Calu3 (cell line): ENCODE results near the gene NAT10. TPM values are rescaled to one million over a fixed set of nuclear protein-coding genes. Genes with fewer than 3 reads are reported as not detected.
"Not testable (repeated sequence)": the region's sequence is repeated elsewhere in the genome, so short reads cannot be mapped to it uniquely, and the experiment has no call there.

Experiments used
- BruUV-seq: library from RNA; stranded (reverse); fragments of 400-500 nt; replicated peaks from 2 replicates; lab custom pipeline; 2021; lab: Mats Ljungman, UMichigan
- CTCF ChIA-PET: fragments of 300-600 bp; sonication (Branson Sonifier 250); formaldehyde crosslinking; loops from one replicate; lab custom pipeline; 2022; ENCODE audit warnings: antibody characterized with exemption; lab: Charles Lee
- DNase-seq: peaks from one replicate; pipeline ENCODE4 v3.0.0; 2022
- H3K27ac Mint-ChIP-seq: one replicate; pipeline ENCODE4 v1.8.0; 2022; ENCODE audit warnings: mixed read lengths; ENCODE audit not compliant: unreplicated experiment
- H3K27me3 Mint-ChIP-seq: one replicate; pipeline ENCODE4 v1.8.0; 2022; ENCODE audit warnings: mixed read lengths; ENCODE audit not compliant: unreplicated experiment
- H3K36me3 Mint-ChIP-seq: one replicate; pipeline ENCODE4 v1.8.0; 2022; ENCODE audit warnings: mild to moderate bottlenecking, moderate library complexity, mixed read lengths; ENCODE audit not compliant: insufficient read depth, unreplicated experiment
- H3K4me1 Mint-ChIP-seq: one replicate; pipeline ENCODE4 v1.8.0; 2022; ENCODE audit warnings: mild to moderate bottlenecking, low read depth, mixed read lengths; ENCODE audit not compliant: unreplicated experiment
- H3K4me3 Mint-ChIP-seq: one replicate; pipeline ENCODE4 v1.8.0; 2022; ENCODE audit warnings: mild to moderate bottlenecking, low read depth, moderate library complexity, mixed read lengths; ENCODE audit not compliant: unreplicated experiment
- H3K9me3 Mint-ChIP-seq: one replicate; pipeline ENCODE4 v1.8.0; 2022; ENCODE audit warnings: low read depth, mixed read lengths; ENCODE audit not compliant: unreplicated experiment
- intact Hi-C: fragments of 100-400 bp; cut with micrococcal nuclease; formaldehyde crosslinking; loops from one replicate; pipeline ENCODE4 v1.10.0; 2022; ENCODE audit not compliant: unreplicated experiment
- total RNA-seq: library from RNA; stranded (reverse); gene quantifications from 2 replicates; pipeline ENCODE4 v1.2.3, GENCODE V29; 2022
- TF ChIP-seq, protein P1 (sequence below): fragments of 200-600 bp; IDR thresholded peaks from one replicate; pipeline ENCODE4 v1.8.0; 2022; ENCODE audit warnings: antibody characterized with exemption; ENCODE audit not compliant: unreplicated experiment

Gene NAT10
- total RNA-seq, 1 experiment from 2014 or later = 80.1 TPM

DNA sequence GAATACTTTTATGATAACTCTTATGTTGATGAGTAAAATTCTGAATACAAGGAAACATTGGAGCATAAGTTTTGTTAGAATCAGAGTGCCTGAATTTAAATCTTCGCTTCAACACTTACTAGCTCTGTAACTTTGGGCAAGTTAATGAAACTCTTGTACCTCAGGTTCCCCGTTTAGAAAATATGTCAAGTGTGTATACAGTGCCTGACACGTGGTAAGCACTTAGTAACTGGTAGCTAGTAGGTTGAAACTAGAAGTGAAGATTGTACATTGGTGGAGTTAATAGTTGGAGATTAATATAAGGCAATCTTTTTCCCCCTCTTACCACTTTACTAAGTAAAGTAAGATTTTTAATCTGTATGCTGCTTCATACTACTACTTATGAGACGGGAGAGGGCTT is 24.8 kb upstream of the NAT10 start:
- H3K4me1 Mint-ChIP-seq = peaks cover 36% of the 10 kb centered on the region
- no peak overlapping the region for H3K27ac Mint-ChIP-seq
- CTCF ChIA-PET = no interaction called here
- DNase-seq = no peak
- no peak overlapping the region for H3K4me3 Mint-ChIP-seq
- H3K36me3 Mint-ChIP-seq = peaks cover 75% of the 10 kb centered on the region
- no TSS peak for BruUV-seq
- no peaks in the 10 kb centered on the region for H3K27me3 Mint-ChIP-seq
- intact Hi-C loops = no loop called here
- TF ChIP-seq, protein P1, sequence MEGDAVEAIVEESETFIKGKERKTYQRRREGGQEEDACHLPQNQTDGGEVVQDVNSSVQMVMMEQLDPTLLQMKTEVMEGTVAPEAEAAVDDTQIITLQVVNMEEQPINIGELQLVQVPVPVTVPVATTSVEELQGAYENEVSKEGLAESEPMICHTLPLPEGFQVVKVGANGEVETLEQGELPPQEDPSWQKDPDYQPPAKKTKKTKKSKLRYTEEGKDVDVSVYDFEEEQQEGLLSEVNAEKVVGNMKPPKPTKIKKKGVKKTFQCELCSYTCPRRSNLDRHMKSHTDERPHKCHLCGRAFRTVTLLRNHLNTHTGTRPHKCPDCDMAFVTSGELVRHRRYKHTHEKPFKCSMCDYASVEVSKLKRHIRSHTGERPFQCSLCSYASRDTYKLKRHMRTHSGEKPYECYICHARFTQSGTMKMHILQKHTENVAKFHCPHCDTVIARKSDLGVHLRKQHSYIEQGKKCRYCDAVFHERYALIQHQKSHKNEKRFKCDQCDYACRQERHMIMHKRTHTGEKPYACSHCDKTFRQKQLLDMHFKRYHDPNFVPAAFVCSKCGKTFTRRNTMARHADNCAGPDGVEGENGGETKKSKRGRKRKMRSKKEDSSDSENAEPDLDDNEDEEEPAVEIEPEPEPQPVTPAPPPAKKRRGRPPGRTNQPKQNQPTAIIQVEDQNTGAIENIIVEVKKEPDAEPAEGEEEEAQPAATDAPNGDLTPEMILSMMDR = no peak
- no peaks in the 10 kb centered on the region for H3K9me3 Mint-ChIP-seq

DNA sequence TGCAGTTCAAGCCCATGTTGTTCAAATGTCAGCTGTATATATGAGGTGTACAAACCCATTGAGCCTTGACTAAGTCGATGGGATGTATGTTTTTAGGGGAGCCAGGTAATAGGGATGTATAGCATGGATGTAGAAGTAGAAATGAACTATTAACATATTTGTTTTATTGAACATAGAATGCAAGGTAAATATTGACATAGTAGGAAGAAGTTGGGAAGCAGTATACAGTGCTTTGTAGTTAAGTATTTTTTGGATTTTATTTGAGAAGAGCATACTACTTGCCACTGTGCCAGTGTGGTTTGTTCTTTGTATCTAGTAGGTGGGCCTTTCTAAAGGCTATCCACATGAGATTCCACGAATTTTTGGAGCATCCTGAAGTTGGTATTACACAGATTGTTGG is 20.8 kb upstream of the NAT10 start:
- peak overlapping the region; percentile 45 for H3K27ac Mint-ChIP-seq
- H3K4me1 Mint-ChIP-seq = peaks cover 19% of the 10 kb centered on the region
- H3K4me3 Mint-ChIP-seq = no peak overlapping the region
- TF ChIP-seq, protein P1 = no peak
- DNase-seq = no peak
- no peaks in the 10 kb centered on the region for H3K27me3 Mint-ChIP-seq
- no peaks in the 10 kb centered on the region for H3K9me3 Mint-ChIP-seq
- CTCF ChIA-PET = interaction anchor here (1.1 kb wide), 1 partner anchor 9 kb away, joined by 4 read pairs; no protein-coding TSS in a partner anchor
- intact Hi-C loops = no loop called here
- BruUV-seq = no TSS peak
- peaks cover 80% of the 10 kb centered on the region for H3K36me3 Mint-ChIP-seq

DNA sequence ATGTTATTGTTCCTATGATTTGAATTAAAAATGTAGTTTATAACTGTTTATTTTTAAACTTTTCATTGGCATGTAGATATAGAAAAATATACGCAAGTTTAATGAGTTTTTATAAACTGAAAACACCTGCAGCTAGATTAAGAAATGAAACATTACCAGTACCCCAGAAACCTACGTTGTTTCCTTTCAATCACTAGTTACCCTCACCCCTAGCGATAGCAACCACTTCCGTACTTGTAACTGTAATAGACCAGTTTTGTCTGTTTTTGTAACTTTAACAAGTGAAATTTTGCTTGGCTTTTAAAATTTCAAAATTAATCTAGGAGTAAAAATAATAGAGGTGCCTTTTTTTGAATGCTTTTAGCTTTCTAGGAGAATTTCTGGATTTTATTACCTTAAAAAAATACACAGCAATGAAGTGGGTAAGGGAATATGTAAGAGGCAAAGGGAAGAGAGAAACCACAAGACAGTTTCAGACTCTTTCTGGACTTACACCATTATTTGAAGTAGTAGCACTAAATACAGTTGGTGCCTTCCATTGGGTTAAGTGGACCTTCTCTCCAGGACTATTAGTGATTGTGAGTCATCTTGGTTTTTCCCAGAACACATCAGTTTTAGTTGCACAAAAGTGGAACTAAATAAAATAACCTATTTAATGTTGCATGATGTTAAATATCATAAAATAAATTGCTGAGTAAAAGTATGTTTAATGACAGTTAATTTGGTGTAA is 18.7 kb upstream of the NAT10 start:
- peaks cover 78% of the 10 kb centered on the region for H3K36me3 Mint-ChIP-seq

DNA sequence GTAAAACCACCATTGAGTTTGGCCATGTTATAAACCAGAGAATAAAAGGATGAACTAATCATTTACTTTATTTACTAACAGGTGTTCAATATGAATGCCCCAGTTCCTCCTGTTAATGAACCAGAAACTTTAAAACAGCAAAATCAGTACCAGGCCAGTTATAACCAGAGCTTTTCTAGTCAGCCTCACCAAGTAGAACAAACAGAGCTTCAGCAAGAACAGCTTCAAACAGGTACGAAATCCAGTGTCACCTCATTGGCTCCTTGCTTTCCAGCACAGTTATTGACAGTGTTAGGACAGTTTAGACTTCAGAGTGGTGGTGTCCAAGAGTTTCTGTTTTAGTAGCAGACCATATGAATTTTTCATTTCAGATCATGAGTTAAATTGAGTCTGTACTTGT is 13.6 kb upstream of the NAT10 start:
- no peaks in the 10 kb centered on the region for H3K9me3 Mint-ChIP-seq
- no peaks in the 10 kb centered on the region for H3K4me1 Mint-ChIP-seq
- TF ChIP-seq, protein P1 = no peak
- no peak overlapping the region for H3K27ac Mint-ChIP-seq
- no peak for DNase-seq
- no peak overlapping the region for H3K4me3 Mint-ChIP-seq
- peaks cover 73% of the 10 kb centered on the region for H3K36me3 Mint-ChIP-seq
- H3K27me3 Mint-ChIP-seq = no peaks in the 10 kb centered on the region
- BruUV-seq = no TSS peak
- intact Hi-C loops = no loop called here
- CTCF ChIA-PET = no interaction called here

More for the DNA sequence above, 18.7 kb upstream of the NAT10 start:
- intact Hi-C loops = no loop called here
- BruUV-seq = no TSS peak
- H3K9me3 Mint-ChIP-seq = no peaks in the 10 kb centered on the region
- no peak overlapping the region for H3K4me3 Mint-ChIP-seq
- CTCF ChIA-PET = no interaction called here
- peaks cover 19% of the 10 kb centered on the region for H3K4me1 Mint-ChIP-seq
- DNase-seq = no peak
- H3K27me3 Mint-ChIP-seq = no peaks in the 10 kb centered on the region
- H3K27ac Mint-ChIP-seq = no peak overlapping the region
- TF ChIP-seq, protein P1 = no peak

DNA sequence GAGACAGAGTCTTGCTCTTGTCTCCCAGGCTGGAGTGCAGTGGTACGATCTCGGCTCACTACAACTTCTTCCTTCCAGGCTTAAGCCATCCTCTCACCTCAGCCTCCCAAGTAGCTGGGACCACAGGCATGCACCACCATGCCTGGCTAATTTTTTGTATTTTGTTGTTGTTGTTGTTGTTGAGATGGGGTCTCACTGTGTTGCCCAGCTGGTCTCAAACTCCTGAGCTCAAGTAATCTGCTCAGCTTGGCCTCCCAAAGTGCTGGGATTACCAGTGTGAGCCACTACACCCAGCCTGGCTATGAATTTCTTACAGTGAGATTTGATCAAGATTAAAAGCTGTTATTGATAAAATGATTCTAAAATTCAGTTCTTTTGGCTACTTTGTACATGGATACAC is 10.5 kb upstream of the NAT10 start:
- H3K9me3 Mint-ChIP-seq, H3K4me3 Mint-ChIP-seq, intact Hi-C loops, H3K27ac Mint-ChIP-seq, CTCF ChIA-PET, H3K27me3 Mint-ChIP-seq, BruUV-seq, H3K4me1 Mint-ChIP-seq, DNase-seq: not testable (repeated sequence)
- peaks cover 76% of the 10 kb centered on the region for H3K36me3 Mint-ChIP-seq
